Measurements from ENCODE around the gene TOP3A. TPM values are rescaled to one million over a fixed set of nuclear protein-coding genes. Genes with fewer than 3 reads are reported as not detected.

The TOP3A gene
- total and polyA plus RNA-seq, 2 of the 13 experiments (the other 11 are each of a cell fraction or from before 2014, with no cell fraction given), result 16.9 to 36.8 TPM

DNA sequence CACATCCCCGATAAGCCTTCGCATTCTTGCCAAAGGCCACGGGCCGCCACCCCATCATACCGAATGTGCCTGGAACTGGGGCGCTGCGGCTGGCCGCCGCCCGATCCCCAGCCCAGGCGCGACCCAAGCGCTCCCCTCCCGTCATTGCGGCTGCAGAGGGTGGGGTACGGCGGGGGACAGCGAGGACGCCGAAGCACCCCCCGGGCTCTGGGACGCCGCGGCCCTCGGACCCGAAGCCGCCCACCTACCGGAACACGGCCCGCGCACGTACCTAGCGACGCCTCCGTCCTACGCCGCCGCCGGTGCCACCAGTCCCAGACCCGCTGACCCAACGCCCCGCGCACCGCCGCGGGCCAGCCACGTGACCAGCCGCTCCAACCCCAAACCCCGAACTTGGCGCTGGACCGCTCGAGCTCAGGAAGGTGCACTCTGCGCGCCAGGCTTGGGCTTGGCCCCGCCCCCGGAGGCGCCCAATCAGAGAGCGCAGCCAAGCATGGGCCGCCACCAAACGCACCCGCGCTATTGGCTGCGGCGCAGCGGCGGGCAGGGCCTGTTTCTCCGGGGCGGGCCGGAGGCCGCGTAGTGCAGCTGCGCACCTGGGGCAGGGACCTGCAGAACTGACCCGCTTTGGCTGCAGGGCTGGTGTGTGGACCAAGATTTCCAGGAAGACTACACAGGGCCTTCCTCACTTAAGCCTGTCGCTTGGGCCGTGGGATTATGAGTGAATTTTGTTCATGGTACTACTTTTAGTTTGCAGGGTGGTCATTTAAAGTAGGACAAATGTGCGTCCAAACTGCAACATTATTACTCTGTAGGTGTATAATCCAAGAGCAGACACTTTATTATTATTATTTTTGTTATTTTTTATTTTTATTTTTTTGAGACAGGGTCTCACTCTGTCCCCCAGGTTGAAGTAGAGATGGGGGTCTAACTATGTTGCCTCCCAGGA is 48.6 kb upstream of the TOP3A start, which contains the start of gene SHMT1 (continued):
- TF ChIP-seq ZBTB4 (CRISPR knock-in tag; IDR thresholded peaks at IDR 0.05; ENCODE audit: borderline replicate concordance) (no peak; the same call in 1 of the 2 replicates), PHF8 (CRISPR knock-in tag; IDR thresholded peaks at IDR 0.05) (peak; percentile 84), MAX (IDR thresholded peaks at IDR 0.05) (peak; percentile 93), SMAD3 (CRISPR knock-in tag; IDR thresholded peaks at IDR 0.05) (no peak), ZBED4 (CRISPR knock-in tag; IDR thresholded peaks at IDR 0.05; ENCODE audit: borderline replicate concordance) (peak; percentile 97), BRD4 (CRISPR knock-in tag; IDR thresholded peaks at IDR 0.05) (peak; percentile 86), ZNF225 (CRISPR knock-in tag; IDR thresholded peaks at IDR 0.05) (peak; percentile 51; the same call in 1 of the 2 replicates), NCOA1 (CRISPR knock-in tag; IDR thresholded peaks at IDR 0.05) (no peak), JUND (CRISPR knock-in tag; IDR thresholded peaks at IDR 0.05) (no peak), RXRB (CRISPR knock-in tag; IDR thresholded peaks at IDR 0.05; ENCODE audit: borderline replicate concordance) (peak; percentile 35; the same call in 1 of the 2 replicates), ZNF354B (CRISPR knock-in tag; IDR thresholded peaks at IDR 0.05) (0 out of 2 replicates have a peak, but pooled peaks have one; percentile 52), ZFP82 (CRISPR knock-in tag; IDR thresholded peaks at IDR 0.05; ENCODE audit: borderline replicate concordance) (peak; percentile 86), SNAPC5 (CRISPR knock-in tag; IDR thresholded peaks at IDR 0.05; ENCODE audit: borderline replicate concordance) (no peak), NFE2L1 (CRISPR knock-in tag; IDR thresholded peaks at IDR 0.05; ENCODE audit: borderline replicate concordance) (no peak)
- TF ChIP-seq, protein P1, sequence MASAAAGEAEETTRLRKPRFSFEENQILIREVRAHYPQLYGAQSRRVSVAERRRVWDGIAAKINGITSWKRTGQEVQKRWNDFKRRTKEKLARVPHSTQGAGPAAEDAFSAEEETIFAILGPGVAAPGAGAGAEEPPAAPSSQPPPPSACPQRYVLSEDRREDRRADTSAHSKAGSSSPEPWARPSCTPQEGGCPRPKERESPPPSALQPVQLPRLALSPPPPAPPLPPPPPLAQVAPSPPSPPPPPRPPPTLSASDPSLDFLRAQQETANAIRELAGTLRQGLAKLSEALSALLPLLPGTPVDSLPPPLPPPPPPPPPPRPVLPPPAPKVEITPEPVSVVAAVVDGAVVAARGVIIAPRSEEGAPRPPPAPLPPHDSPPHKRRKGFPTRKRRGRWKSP (CRISPR knock-in tag; IDR thresholded peaks at IDR 0.05), result peak; percentile 95
- TF ChIP-seq, protein P2, sequence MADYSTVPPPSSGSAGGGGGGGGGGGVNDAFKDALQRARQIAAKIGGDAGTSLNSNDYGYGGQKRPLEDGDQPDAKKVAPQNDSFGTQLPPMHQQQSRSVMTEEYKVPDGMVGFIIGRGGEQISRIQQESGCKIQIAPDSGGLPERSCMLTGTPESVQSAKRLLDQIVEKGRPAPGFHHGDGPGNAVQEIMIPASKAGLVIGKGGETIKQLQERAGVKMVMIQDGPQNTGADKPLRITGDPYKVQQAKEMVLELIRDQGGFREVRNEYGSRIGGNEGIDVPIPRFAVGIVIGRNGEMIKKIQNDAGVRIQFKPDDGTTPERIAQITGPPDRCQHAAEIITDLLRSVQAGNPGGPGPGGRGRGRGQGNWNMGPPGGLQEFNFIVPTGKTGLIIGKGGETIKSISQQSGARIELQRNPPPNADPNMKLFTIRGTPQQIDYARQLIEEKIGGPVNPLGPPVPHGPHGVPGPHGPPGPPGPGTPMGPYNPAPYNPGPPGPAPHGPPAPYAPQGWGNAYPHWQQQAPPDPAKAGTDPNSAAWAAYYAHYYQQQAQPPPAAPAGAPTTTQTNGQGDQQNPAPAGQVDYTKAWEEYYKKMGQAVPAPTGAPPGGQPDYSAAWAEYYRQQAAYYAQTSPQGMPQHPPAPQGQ (CRISPR knock-in tag; IDR thresholded peaks at IDR 0.05; ENCODE audit: borderline replicate concordance), result no peak

Data from HepG2 (cell line).